Activated CD4-positive, alpha-beta T cell treated with anti-CD3 and anti-CD28 coated beads, Interleukin-2, amount 50 U/mL, for 48 hours (primary cell): ENCODE measurements around the gene SATB2.

ENCODE experiments used
- DNase-seq, 2 experiments: peaks; one replicate each; pipeline ENCODE4 v3.0.0-alpha.2; 2020

The SATB2 gene

GRCh38 chr2:199228887-199229819, 228.6 kb downstream of the SATB2 start:
- DNase-seq: peak; percentile 35 to 52

- DNase-seq: no peak
These were observed 233.9 kb downstream of the SATB2 start for GRCh38 chr2:199223791-199224190.

- no peak for DNase-seq
These were observed 236.8 kb downstream of the SATB2 start for GRCh38 chr2:199220920-199221319.

- DNase-seq: no peak
These were observed 238.2 kb downstream of the SATB2 start for GRCh38 chr2:199219551-199219950.
